GM19372 (cell line): ENCODE data around the gene ONECUT3.
"Not testable (repeated sequence)": the region's sequence is repeated elsewhere in the genome, so short reads cannot be mapped to it uniquely, and the experiment has no call there.

Experiments used
- ATAC-seq: cut with Tn5 transposase; IDR thresholded peaks from one replicate; pipeline ENCODE4 v1.9.1; 2021; ENCODE audit warnings: mild to moderate bottlenecking, low read depth, moderate library complexity; ENCODE audit not compliant: unreplicated experiment

Gene ONECUT3

DNA sequence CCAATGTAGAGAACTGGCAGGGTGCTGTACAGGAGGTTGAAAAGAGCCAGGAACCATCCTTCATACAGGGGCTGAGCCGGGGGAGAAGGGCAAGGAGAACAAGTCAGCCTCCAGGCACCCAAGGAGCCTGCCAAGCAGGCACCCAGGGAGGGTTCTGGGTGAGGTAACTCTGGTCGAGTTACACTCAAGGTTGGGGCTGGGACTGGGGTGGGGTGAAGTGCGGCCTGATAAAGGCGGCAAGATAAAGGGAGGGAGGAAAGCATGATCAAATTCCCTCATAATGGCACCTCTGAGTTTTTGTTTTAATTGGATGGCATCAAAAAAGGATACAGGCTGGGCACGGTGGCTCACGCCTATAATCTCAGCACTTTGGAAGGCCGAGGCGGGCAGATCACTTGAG, 33.8 kb downstream of the ONECUT3 start:
- no peak for ATAC-seq

DNA sequence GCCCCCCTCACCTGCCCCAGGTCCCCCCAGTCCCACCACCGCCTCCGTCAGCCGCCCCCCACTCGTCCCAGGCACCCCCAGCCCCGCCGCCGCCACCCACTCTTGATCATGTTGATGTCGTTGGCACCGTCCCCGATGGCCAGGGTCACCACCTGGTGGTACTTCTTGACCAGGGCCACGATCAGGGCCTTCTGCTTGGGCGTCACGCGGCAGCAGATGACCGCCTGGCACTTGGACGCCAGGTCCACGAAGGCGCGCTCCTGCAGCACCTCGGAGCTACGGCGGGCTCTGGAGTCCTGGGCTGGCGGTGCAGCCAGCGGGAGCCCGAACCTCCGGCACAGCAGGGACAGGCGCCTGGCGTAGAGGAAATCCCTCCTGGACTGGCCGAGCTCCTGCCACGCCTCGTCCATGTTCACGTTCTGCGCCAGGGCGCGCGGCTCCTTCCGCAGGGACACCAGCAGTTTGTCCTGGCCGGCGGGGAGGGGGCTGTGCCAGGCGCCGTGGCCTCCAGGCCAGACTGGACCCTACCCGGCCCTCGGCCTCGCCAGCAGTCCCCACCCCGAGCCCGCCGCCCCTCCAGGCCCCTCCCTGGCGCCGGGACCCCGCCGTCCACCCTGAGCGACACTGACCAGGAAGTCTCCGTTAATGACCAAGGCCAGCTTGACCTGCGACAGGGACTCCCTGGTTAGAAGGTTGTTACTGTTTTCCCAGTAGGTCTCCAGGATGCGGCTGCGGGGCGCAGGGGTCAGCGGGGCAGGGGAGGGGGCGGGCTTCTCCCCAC, 36.1 kb downstream of the ONECUT3 start:
- no peak for ATAC-seq

DNA sequence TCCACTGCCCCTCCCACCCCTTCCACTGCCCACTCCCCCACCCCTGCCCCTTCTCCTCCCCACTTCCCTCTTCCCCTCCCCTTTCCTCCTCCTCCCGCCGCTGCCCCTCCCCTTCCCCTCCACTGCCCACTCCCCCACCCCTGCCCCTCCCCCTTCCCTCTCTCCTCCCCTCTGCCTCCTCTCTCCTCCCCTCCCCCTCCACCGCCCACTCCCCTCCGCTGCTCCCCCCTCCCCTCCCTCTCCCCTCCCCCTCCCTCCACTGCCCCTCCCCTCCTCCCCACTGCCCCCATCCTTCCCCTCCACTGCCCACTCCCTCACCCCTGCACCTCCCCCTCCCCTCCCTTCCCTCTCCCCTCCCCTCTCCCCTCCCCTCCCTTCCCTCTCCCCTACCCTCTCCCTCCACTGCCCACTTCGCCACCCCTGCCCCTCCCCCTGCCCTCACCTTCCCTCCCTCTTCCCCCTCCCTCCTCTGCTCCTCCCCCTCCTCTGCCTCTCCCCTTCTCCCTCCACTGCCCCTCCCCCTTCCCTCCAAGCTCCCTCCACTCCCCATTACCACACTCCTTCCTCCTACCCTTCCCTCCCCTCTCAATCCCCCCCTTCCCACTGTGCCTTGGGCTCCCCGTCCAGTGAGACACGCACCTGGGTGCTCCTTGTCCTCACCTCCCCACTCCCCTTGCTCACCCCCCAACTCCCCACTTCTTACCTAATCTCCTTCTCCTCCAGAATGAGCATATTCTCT, 36.9 kb downstream of the ONECUT3 start:
- ATAC-seq, result no peak

DNA sequence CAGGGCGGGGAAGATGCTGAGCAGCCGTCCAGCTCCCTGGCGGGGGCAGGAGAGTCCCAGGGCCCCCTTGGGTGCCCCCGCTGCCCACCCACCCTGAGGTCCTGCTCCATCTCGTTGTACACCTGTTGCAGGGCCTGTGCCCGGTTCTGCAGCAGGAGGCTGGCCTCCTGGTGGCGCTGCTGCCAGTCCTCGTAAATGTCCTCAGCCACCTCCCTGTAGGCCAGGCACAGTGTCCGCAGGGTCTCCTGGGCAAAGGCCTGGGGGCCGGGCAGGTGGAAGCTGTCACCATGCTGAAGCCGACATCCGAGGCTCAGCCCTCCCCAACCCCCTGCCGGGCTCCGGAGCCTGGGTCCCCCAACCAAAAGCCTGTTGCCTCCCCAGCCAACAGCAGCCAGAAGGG, 38.6 kb downstream of the ONECUT3 start:
- no peak for ATAC-seq

DNA sequence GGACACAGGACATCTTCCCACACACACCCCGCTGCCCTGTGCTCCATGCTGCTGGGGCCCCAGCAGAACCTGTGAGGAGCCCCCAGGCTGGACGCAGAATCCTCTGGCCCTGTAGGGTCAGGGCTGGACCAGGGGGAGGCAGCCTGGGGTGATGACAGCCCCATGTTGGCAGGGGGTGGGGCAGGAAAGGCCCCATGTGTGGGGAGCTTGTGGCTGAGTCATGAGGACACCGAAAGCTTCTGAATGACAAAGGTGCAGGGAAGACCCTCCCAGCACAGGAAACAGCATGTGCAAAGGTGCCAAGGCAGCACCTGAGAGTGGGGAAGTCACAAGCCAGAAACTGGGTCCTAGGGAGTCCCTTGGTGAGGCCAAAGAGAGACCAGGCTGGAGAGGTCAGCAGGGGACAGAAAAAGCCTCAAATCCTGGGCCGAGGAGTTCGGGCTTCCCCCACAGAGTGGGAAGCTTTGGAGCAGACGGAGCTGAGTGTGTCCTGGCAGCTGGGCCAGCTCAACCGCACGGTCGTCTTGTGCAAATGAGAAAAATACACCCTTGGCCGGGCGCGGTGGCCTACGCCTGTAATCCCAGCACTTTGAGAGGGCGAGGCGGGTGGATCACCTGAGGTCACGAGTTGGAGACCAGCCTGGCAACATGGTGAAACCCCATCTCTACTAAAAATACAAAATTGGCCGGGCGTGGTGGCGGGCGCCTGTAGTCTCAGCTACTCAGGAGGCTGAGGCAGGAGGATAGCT, 41.3 kb downstream of the ONECUT3 start:
- ATAC-seq, result no peak

DNA sequence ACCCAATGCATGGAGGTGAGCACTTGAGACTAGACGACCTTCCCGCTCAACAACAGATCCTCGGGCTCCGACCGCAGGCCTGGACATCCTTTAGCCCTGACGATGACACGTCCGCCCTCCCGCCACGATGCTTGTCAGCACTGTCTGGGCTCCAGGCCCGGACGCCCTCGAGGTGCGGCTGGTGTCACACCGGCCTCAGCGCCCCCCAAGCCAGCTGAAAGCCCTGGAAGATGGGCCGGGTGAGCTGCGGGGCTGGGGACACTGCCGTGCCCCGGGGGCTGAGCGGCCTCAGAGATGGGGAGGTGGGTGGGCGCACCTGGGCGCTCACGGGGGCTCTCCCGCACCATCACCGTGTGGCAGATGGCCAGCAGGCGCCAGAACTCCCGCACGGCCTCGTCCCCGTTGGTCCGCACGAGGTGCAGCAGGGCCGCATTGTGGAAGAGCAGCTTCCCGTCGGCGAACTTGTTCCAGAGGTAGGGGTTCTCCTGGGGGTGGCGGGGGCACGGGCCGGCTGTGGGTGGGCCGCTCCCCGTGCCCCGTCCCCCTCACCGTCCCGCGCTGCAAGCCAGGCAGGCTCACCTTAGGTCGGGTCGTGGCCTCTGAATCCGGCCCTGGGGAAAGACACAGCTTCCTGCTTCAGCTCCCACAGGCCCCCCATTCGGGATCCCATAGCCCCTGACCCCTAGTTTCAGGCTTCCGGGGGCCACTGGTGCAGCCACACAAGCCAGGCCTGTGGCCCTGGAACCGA, 43.3 kb downstream of the ONECUT3 start:
- no peak for ATAC-seq

DNA sequence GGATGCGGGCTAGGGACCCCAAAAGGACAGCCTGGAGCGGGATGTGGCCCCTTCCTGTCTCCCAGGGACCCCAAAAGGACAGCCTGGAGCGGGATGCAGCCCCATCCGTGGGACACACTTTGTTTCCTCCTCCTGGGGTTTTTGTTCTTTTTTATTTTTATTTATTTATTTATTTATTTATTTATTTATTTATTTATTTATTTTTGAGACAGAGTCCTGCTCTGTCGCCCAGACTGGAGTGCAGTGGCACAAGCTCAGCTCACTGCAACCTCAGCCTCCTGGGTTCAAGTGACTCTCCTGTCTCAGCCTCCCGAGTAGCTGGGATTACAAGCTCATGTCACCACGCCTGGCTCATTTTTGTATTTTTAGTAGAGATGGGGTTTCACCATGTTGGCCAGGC, 44.0 kb downstream of the ONECUT3 start:
- not testable (repeated sequence) for ATAC-seq

DNA sequence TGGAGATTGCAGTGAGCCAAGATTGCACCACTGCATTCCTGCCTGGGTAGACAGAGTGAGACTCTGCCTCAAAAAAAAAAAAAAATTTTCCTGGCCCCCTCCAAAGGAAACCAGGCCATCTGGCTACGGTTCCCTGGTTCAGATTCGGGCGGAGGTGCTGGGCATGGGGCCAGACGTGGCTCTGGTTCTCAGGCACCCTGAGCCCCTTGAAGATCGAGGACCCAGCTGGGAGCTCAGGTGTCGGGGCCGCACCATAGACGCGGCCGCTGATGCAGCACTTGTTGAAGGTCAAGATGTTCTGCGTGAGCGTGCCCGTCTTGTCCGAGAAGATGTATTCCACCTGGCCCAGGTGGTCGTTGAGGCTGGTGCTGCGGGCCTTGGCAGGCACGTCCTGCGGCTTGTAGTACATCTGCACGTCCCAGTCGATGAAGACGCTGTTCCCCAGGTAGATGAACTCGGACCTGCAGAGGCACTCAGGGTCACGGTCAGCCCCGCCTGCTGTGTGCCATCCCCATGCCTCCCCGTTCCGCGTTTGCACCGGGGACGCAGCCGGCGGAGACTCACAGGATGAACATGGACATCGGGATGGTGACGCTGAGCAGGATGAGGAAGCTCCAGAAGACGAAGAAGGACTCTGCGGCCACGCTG, 46.5 kb downstream of the ONECUT3 start:
- ATAC-seq, result no peak

DNA sequence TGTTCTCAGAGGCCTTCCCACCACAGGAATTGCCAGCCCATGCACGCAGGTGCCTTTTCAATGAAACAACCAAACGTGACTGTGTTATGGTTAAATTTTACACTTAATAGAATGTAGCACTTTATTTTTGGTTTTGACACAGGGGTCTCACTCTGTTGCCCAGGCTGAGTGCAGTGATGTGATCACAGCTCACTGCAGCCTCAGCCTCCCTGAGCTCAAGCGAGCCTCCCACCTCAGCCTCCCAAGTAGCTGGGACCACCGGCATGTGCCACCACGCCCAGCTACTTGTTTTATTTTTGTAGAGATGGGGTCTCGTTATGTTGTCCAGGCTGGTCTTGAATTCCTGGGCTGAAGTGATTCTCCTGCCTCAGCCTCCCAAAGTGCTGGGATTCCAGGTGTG, 51.6 kb downstream of the ONECUT3 start:
- no peak for ATAC-seq

DNA sequence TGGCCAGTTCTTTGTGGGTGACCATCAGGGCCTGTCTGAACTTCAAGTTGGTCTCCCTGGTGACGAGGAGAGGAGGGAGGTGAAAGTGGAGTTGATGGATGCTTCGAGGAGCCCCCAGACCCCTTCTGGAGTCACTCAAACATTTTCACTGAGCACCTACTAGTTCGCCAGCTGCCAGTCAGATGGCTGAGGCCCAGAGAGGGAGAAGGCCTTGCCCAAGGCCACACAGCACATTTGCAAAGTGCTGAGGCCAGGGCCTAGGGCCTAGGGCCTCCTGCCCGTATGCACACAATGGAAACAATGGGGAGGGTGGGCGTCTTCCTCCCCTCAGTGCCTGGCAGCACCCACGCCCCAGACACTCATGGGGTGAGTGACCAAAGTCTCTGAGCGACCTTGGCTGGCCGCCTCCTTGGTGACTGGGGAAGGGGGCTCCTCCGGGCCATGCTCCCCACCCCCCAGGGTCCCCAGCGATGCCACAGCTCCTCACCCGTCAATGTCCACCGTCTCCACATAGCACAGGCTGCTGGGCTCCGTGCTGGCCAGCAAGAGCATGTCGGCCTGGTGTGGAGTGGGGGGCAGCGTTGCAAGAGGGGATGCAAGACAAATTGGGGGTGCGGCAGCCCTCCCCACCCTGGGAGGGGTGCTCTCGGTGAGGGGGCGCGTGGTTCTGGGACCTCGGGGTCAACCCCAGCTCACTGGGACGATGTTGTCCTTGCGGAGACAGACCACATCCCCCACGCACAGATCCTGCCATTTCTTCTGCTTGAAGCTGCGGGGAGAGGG, 52.3 kb downstream of the ONECUT3 start:
- no peak for ATAC-seq

DNA sequence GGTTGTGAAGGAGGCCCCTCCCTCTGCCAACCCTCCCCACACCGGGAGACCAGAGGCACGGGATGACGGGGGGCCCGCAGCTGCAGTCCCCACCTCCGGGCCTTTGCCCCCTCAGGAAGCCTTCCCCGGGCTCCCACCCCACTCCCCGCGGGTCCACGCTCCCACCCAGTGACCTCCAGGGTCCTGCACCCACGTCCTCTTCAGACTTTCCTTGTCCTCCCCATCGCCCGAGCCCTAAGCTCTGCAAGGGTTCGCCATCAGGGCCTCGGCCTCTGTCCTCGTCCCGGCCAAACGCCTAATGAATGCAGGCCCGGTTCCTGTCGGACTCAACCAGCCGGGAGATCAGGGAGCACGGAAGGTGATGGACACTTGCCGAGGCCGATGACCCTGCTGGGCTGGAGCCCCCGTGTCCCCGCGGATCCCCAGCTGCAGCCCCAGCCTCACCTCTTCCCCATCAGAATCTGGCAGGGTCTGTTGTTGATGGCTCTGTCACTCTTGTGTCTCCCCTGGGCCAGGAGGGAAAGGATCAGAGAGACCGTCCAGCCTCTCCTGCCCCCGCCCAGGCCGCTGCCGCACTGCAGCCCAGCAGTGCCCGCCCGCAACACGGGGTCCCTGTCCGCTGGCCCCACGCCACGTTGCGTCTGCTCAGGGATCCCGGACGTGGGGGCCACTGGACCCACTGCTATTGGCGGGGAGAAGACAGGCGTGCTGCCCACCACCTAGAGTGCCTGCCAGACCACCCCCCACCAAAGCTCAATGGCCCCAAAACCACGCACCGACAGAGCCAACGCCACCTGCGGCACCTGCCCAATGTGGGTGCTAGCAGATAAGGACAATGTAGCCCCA, 53.1 kb downstream of the ONECUT3 start:
- ATAC-seq, result no peak

DNA sequence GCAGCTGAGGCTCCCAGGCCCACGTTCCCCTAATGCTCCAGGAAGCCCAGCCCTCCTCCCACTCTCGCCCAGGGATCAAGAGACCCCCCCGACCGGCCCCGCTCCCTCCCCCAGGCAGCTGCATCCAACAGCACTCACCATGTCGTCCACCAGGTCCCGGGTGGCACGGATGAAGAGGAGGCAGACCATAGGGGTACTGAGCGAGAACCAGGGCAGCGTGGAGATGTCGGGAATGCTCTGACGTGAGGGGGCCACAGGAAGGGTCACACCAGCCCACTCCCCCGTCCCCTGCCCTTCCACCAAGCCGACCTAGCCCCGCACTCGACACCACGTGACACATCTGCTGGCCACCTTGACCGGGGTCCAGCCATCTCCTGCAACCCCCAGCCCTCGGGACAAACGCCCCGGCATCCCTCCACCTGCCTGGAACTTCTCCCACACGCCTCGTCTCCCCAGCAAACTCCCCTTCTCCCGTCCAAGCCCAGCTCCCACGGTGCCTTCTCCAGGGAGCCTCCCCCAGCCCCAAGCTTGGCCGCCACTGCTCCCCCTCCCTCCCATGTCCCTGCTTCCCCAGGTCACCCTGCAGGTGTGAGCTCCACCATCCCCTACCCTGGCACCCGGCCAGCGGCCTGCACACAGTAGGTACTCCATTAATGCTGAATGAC, 53.9 kb downstream of the ONECUT3 start:
- no peak for ATAC-seq

DNA sequence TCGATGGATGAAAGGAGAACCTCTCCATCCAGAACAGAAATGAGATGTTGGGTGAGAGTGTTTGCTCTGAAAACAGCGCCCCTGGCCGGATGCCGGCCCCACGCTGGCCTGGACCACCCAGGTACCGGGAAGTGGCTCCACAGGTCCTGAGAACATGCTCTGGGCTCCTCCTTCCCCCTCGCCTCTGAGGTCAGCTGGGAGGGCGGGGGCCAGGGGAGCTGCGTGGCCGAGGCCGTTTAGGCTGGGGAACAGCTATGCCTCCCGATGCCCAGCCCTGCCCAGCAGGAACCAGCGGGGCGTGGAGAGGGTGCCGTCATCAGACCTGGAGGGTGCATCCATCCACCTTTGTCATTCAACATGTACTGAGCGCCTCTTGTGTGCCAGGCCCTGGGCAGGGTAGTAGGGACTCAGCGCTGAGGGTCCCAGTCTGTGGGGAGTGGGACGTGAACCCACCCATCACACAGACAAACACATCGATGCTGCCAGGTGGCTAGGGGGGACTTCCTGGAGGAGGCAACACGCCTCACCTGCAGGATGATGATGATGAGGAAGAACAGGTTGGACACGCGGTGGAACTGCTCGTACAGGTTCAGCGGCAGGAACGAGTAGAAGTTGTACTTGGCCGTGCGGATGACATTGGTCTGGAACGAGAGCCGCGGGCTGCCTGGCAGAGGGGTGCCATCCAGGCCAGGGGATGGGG, 54.5 kb downstream of the ONECUT3 start:
- ATAC-seq, result no peak

DNA sequence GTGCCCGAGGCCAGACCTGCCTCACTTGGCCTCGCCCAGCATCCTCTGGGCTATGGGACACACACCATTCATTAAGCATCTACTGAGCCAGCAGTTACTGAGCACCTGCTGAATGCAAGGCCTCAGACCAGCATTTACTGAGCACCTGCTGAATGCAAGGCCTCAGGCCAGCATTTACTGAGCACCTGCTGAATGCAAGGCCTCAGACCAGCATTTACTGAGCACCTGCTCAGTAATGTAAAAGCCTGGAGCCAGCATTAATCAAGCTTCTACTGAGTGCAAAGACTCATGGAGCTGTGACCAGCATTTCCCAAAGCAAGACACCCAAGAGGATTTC, 55.1 kb downstream of the ONECUT3 start:
- ATAC-seq, result no peak

DNA sequence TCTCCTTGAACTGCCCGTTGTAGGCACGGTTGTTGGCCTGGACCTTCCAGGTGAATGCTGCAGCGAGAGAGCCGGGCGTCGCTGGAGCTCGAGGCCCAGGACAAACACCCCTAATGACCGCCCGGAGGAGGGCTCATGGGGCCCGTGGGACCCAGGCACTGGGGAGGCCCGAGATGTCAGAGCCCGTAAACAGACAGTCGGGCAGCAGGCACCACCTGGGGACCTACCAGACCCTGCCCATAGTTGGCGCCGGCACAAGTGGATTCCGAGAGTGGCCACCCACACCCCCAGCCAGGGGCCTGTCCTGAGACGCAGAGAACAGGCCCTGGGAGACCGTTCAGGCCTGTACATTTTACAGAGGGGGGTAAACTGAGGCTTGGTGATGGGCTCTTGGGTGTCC, 56.4 kb downstream of the ONECUT3 start:
- no peak for ATAC-seq

DNA sequence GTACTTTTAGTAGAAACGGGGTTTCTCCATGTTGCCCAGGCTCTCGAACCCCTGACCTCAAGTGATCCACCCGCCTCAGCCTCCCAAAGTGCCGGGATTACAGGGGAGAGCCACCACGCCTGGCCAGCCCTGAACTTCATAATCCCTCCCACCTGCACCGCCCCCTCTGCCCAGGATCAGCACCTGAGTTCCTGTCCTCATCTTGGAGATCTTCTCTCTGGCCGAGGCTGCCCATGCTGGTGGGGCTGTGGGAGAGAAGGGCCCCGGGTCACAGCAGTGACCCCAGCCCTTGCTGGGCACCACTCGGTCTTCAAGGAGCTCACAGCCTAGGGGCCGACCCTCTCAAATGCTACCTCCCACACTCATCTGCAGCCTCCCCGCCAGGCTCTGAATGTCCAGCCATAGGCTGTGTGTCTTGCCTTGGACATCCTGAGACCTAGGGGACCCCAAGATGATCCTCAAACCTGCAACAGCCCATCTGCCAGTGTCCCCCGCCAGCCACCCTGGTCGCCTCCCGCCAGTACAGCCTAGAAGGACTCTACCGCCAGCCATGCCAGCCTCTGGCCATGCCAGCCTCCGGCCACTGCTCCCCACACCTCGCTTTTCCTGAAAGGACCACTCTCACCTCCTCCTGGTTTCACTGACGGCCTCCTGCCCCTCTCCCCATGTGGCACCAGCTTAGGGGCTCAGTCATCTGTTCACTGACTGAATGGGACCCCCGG, 57.3 kb downstream of the ONECUT3 start:
- ATAC-seq, result no peak

DNA sequence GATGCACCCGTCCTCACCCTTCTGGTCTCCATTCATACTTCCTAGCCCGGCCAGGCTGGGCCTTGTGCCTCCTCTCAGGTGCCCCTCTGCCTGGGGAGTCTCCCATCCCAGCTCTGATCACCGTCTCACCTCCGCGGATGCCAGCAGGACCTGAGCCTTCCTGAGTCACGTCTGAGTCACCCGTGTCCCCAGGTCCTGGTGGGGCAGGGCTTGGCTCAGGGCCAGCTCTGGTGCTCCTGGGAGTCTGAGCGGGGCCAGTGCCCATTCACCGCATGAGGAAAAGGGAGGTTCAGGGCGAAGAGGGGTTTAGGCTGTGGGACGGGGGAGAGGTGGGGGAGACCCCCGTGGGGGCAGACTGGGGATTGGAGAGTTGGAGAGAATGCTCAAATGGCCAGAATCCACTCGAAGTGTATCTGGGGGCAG, 58.2 kb downstream of the ONECUT3 start:
- no peak for ATAC-seq
